ENCODE results near the gene DYNC1LI2. TPM values are rescaled to one million over a fixed set of nuclear protein-coding genes. Genes with fewer than 3 reads are reported as not detected.

DYNC1LI2 gene
- total and polyA plus RNA-seq, 11 donors = 38.3 to 117 (median 87.2) TPM

GRCh38 chr16:66731101-66731500 lies 20.3 kb downstream of the DYNC1LI2 start:
- DNase-seq (no peak), ATAC-seq (no peak)
- peaks cover 0 to 98% (median 96%) of the 10 kb centered on the region in 9 donors for H3K36me3 ChIP-seq
- H3K4me3 ChIP-seq = no peak overlapping the region
- TF ChIP-seq, protein P1, sequence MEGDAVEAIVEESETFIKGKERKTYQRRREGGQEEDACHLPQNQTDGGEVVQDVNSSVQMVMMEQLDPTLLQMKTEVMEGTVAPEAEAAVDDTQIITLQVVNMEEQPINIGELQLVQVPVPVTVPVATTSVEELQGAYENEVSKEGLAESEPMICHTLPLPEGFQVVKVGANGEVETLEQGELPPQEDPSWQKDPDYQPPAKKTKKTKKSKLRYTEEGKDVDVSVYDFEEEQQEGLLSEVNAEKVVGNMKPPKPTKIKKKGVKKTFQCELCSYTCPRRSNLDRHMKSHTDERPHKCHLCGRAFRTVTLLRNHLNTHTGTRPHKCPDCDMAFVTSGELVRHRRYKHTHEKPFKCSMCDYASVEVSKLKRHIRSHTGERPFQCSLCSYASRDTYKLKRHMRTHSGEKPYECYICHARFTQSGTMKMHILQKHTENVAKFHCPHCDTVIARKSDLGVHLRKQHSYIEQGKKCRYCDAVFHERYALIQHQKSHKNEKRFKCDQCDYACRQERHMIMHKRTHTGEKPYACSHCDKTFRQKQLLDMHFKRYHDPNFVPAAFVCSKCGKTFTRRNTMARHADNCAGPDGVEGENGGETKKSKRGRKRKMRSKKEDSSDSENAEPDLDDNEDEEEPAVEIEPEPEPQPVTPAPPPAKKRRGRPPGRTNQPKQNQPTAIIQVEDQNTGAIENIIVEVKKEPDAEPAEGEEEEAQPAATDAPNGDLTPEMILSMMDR (IDR thresholded peaks at IDR 0.05) = no peak
- TF ChIP-seq POLR2A (IDR thresholded peaks at IDR 0.05) = no peak
- H3K4me1 ChIP-seq = peaks cover 0 to 15% (median 4%) of the 10 kb centered on the region in 12 donors
- intact Hi-C loops (cut with DNase I) = no loop called here
- H3K27me3 ChIP-seq = no peaks in the 10 kb centered on the region
- 76 to 91% (median 82%) methylated on average over 5 to 7 of the region's 7 CpGs for WGBS, 4 donors
- H3K27ac ChIP-seq = no peak overlapping the region
- no peaks in the 10 kb centered on the region for H3K9me3 ChIP-seq

- WGBS, 4 donors = 70 to 74% (median 72%) methylated on average over 4 of the region's 4 CpGs
- no peak for ATAC-seq
- no peaks in the 10 kb centered on the region for H3K9me3 ChIP-seq
These were observed 22.6 kb downstream of the DYNC1LI2 start for GRCh38 chr16:66728804-66729203.

GRCh38 chr16:66728117-66728787 lies 23.2 kb downstream of the DYNC1LI2 start:
- Histone ChIP-seq H3K4me1 (peaks cover 0 to 15% (median 4%) of the 10 kb centered on the region in 12 donors), H3K4me3 (no peak overlapping the region), H3K27ac (no peak overlapping the region), H3K9me3 (no peaks in the 10 kb centered on the region), H3K27me3 (no peaks in the 10 kb centered on the region), H3K36me3 (peaks cover 3 to 98% (median 96%) of the 10 kb centered on the region in 9 donors)
- TF ChIP-seq, protein P1 (IDR thresholded peaks at IDR 0.05) = peak; percentile 46 to 80 (median 70)
- no peak for TF ChIP-seq POLR2A (IDR thresholded peaks at IDR 0.05)
- intact Hi-C loops (cut with DNase I) = loop anchor here in 8 of 10 donors (1.0 to 10.0 kb wide), 8 partner anchors 21 to 321 kb away; partner anchors contain the start of gene DYNC1LI2 (in 1 of the 8)
- 28 to 32% (median 31%) methylated on average over 3 of the region's 3 CpGs for WGBS, 4 donors
- ATAC-seq (peak; percentile 75 to 88 (median 83)), DNase-seq (peak in 4 of 5 donors; percentile 30 to 47 (median 40))

More at GRCh38 chr16:66728804-66729203, 22.6 kb downstream of the DYNC1LI2 start:
- no peak for DNase-seq
- Histone ChIP-seq H3K27me3 (no peaks in the 10 kb centered on the region), H3K36me3 (peaks cover 2 to 98% (median 96%) of the 10 kb centered on the region in 9 donors), H3K27ac (no peak overlapping the region), H3K4me3 (no peak overlapping the region), H3K4me1 (peaks cover 0 to 15% (median 4%) of the 10 kb centered on the region in 12 donors)
- intact Hi-C loops (cut with DNase I) = loop anchor here in 8 of 10 donors (1.0 to 10.0 kb wide), 8 partner anchors 20 to 322 kb away; partner anchors contain the start of gene DYNC1LI2 (in 1 of the 8)
- TF ChIP-seq, protein P1 (IDR thresholded peaks at IDR 0.05) = no peak
- TF ChIP-seq POLR2A (IDR thresholded peaks at IDR 0.05) = no peak

- 76 to 94% (median 82%) methylated on average over 3 of the region's 3 CpGs for WGBS, 4 donors
- DNase-seq = no peak
These were observed 30.6 kb downstream of the DYNC1LI2 start for GRCh38 chr16:66720766-66721165.

More at GRCh38 chr16:66720766-66721165, 30.6 kb downstream of the DYNC1LI2 start:
- TF ChIP-seq, protein P1 (IDR thresholded peaks at IDR 0.05) = no peak
- TF ChIP-seq POLR2A (IDR thresholded peaks at IDR 0.05) = no peak
- Histone ChIP-seq H3K36me3 (peaks cover 3 to 80% (median 66%) of the 10 kb centered on the region in 9 donors), H3K4me1 (no peaks in the 10 kb centered on the region), H3K27ac (no peak overlapping the region), H3K4me3 (no peak overlapping the region), H3K9me3 (no peaks in the 10 kb centered on the region), H3K27me3 (no peaks in the 10 kb centered on the region)
- intact Hi-C loops (cut with DNase I) = loop anchor here in 2 of 10 donors (5.0 to 10.0 kb wide), 4 partner anchors 92 to 154 kb away; no protein-coding TSS in a partner anchor
- ATAC-seq = no peak
